Raji (cell line): ENCODE data around the gene SETDB1.

Experiments used
- POLR2A ChIP-seq: IDR thresholded peaks from 2 replicates; pipeline ENCODE4 v1.6.1; 2011; ENCODE audit warnings: low read depth, low read length, control low read depth; ENCODE audit not compliant: insufficient read depth

The SETDB1 gene

GRCh38 chr1:151005729-151006319 is 79.7 kb downstream of the SETDB1 start:
- TF ChIP-seq POLR2A: no peak

- TF ChIP-seq POLR2A: peak; percentile 39; the same call in 1 of the 2 replicates
Measured at GRCh38 chr1:151006327-151007052, 80.3 kb downstream of the SETDB1 start, which contains the start of gene MINDY1. Gene MINDY1 (minus strand): TSS chr1:151006902. CDS start chr1:151002617, 4,285 bp downstream.

DNA sequence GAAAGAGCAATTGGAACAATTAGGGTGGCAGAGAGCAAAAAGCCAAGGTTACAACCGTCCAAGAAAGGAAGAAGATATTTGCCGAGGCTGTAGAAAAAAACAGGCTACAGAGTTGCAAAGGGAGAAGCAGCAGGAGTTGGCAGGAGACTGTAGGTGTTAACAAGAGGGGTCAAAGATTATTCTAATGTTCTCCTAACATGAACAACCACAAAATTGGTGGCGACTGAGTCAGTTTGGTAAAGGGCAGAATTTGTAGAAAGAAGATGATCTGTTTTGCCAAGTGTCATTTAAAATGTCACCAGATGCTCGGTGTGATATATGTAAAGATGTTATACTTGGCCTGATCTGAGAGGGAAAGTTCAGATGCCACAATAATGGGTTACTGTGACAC is 81.7 kb downstream of the SETDB1 start:
- no peak for TF ChIP-seq POLR2A

GRCh38 chr1:151008244-151009205 is 82.4 kb downstream of the SETDB1 start, which contains the start of gene PRUNE1:
Gene PRUNE1 (plus strand): TSS chr1:151008449. CDS start chr1:151008633, 184 bp downstream.
- peak; percentile 67 for TF ChIP-seq POLR2A

DNA sequence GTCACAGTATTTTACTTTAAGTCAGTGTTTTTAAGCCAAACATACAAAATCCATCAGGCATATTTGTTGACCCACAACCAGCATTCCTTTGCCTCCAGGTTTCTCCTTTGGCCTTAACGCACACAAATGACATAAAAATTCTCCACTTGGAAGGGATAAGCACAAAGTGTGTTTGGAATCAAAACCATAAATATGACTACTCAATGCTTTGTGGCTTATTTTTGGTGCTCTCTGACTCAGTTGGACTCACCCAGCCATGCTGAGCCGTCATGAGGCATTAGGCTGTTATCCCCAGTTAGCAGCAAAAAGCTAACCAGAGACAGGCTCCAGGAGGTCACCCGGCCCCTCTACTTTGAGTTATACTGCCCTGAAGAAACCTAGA is 83.0 kb downstream of the SETDB1 start:
- TF ChIP-seq POLR2A: no peak

DNA sequence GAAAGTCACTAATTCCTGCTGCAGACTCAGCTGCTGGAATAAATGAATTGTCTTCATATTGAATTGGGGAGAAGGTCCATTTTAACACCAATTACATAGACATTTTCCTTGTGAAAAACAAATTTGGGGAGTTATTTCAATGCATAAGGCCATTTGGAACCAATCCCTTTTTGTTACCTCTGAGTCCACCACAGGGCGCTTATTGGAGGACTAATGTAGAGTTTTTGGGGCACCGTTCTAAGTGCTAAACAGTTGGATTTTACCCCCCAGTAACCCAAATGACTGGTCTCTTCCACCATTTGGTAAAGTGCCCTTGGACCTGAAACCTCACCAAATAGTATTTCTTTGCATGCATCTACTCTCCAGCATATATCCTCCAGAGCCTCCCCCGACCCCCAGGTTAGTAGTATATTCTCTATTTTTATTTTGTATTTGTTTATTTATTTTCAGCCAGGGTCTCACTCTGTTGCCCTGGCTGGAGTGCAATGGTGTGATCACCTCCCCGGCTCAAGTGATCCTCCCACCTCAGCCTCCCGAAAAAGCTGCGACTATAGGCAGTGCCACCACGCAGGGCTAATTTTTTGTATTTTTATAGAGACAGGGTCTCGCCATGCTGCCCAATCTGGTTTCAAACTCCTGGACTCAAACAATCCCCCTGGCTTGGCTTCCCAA is 83.6 kb downstream of the SETDB1 start:
- TF ChIP-seq POLR2A: no peak

- TF ChIP-seq POLR2A: no peak
Measured at GRCh38 chr1:151010346-151010726, 84.2 kb downstream of the SETDB1 start.

DNA sequence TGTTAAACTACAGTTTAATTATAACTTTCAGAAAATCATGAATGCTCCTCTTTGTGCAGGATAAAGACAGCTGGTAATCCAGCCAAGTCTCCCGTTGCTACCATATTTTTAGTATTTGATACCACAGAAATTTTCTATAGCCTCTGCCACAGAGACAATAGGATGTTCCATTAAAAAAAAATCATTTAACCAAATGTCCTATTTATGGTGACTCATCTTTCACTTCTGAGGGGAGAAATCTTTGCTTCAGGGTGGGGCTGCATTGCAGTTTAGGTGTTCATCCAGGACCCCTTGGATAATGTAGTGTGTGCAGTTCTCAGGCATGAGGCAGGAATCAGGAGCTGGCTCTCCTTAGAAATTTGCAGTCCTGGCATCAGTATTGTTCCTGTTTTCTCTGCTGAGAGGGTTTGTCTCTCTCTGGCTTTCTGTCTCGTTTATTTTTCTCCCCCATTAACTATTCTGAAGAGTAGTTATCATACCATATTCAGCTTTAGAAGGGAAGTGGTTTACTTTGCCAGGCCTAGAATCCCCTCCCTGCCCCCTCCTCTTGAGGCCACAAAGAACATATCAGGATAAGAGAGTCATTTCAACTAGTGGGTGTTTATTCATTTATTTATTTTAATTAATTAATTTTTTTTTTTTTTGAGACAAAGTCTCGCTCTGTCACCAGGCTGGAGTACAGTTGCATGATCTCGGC is 85.1 kb downstream of the SETDB1 start:
- no peak for TF ChIP-seq POLR2A

DNA sequence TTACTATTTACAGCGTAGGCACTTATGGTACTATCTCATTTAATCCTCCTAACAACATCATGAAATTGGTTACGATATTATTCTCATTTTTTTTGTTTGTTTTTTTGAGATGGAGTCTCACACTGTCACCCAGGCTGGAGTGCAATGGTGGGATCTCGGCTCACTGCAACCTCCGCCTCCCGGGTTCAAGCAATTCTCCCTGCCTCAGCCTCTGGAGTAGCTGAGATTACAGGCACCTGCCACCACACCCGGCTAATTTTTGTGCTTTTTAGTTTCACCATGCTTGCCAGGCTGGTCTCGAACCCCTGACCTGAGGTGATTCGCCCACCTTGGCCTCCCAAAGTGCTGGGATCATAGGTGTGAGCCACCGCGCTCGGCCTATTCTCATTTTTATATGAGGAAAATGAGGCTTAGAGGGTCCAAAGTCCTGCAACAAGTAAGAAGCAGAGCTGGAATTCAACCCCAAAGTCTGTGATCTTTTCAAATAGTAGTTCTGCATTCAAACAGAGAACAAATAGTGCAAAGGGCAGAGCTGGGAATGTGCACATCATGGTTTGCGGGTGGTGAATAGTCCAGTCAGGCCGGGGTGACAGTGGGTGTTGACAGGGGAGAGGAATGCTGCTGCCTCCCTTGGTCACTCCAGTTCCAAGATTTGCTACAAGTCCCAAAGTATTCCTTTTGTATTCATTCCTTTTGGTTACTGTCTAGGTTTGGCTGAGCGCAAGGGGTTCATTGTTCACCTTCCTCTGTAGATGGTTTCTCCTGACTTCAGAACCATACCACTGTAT is 86.7 kb downstream of the SETDB1 start:
- TF ChIP-seq POLR2A: no peak

DNA sequence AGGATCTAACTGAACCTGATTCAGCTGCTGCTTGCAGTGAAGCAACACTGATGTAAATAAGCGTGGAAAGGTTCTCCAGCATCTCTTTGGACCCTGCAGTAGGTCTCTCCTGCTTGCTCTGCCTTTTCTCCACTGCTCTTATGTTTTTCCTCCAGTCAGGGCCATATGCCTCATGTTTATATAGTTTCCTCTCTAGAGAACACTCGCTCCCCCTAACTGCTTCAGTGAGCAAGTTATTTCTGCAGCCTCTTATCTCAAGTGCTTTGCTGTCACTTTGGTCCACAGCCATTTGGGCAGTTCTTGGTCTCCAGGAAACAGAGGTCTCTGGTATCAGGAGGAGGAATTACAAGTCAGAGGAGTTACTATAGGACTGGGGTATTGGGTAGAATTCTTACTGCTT is 87.4 kb downstream of the SETDB1 start:
- TF ChIP-seq POLR2A: no peak
